H9 (cell line): Measurements from ENCODE around the gene GPRIN1. TPM values are rescaled to one million over a fixed set of nuclear protein-coding genes. Genes with fewer than 3 reads are reported as not detected.

Experiments
- DNase-seq: peaks from one replicate; pipeline ENCODE4 v3.0.0-alpha.2; 2017
- H2AFZ ChIP-seq: one replicate; pipeline ENCODE4 v1.6.1; 2013; ENCODE audit warnings: mild to moderate bottlenecking, low read length, control low read depth, moderate library complexity
- H2AK5ac ChIP-seq: 2 replicates; pipeline ENCODE4 v1.6.1; 2013; ENCODE audit warnings: low read length, control low read depth, mixed read lengths; ENCODE audit not compliant: insufficient read length
- H2BK120ac ChIP-seq: one replicate; pipeline ENCODE4 v1.6.1; 2013; ENCODE audit warnings: low read depth, mild to moderate bottlenecking, low read length, control low read depth, inconsistent platforms; ENCODE audit not compliant: poor library complexity, severe bottlenecking
- H2BK12ac ChIP-seq: 2 replicates; pipeline ENCODE4 v1.6.1; 2013; ENCODE audit warnings: low read length, control low read depth, mixed read lengths, low read depth; ENCODE audit not compliant: insufficient read length
- H2BK15ac ChIP-seq: 2 replicates; pipeline ENCODE4 v1.6.1; 2013; ENCODE audit warnings: low read depth, low read length, control low read depth
- H2BK20ac ChIP-seq: one replicate; pipeline ENCODE4 v1.6.1; 2013; ENCODE audit warnings: low read depth, mild to moderate bottlenecking, low read length, control low read depth, inconsistent platforms; ENCODE audit not compliant: poor library complexity, severe bottlenecking
- H2BK5ac ChIP-seq: 2 replicates; pipeline ENCODE4 v1.6.1; 2013; ENCODE audit warnings: low read length, control low read depth, mixed read lengths; ENCODE audit not compliant: insufficient read length
- H3K14ac ChIP-seq: 2 replicates; pipeline ENCODE4 v1.6.1; 2013; ENCODE audit warnings: low read length, control low read depth; ENCODE audit not compliant: insufficient read depth
- H3K18ac ChIP-seq: 2 replicates; pipeline ENCODE4 v1.6.1; 2013; ENCODE audit warnings: low read depth, mild to moderate bottlenecking, mixed read lengths, low read length, control low read depth; ENCODE audit not compliant: insufficient read length
- H3K23ac ChIP-seq: 2 replicates; pipeline ENCODE4 v1.6.1; 2013; ENCODE audit warnings: low read length, control low read depth, mixed read lengths, low read depth; ENCODE audit not compliant: insufficient read length
- H3K23me2 ChIP-seq: 2 replicates; pipeline ENCODE4 v1.6.1; 2013; ENCODE audit warnings: low read depth, mild to moderate bottlenecking, mixed read lengths, low read length, control low read depth; ENCODE audit not compliant: insufficient read length, poor library complexity, severe bottlenecking
- H3K27ac ChIP-seq: 2 replicates; pipeline ENCODE4 v1.5.1; 2013; ENCODE audit warnings: low read length, control low read depth, mixed read lengths, low read depth; ENCODE audit not compliant: insufficient read length
- H3K27me3 ChIP-seq: 2 replicates; pipeline ENCODE4 v1.6.1; 2013; ENCODE audit warnings: low read length, control low read depth, inconsistent platforms; ENCODE audit not compliant: insufficient read depth
- H3K4ac ChIP-seq: 2 replicates; pipeline ENCODE4 v1.6.1; 2013; ENCODE audit warnings: low read depth, mild to moderate bottlenecking, control low read depth, inconsistent platforms, low read length, moderate library complexity
- H3K4me1 ChIP-seq: 2 replicates; pipeline ENCODE4 v1.6.1; 2013; ENCODE audit warnings: low read length, control low read depth, inconsistent platforms; ENCODE audit not compliant: insufficient read depth
- H3K4me2 ChIP-seq: 2 replicates; pipeline ENCODE4 v1.6.1; 2013; ENCODE audit warnings: low read length, control low read depth, mixed read lengths; ENCODE audit not compliant: insufficient read length, insufficient read depth
- H3K56ac ChIP-seq: 2 replicates; pipeline ENCODE4 v1.6.1; 2013; ENCODE audit warnings: low read depth, mild to moderate bottlenecking, mixed read lengths, low read length, control low read depth; ENCODE audit not compliant: insufficient read length
- H3K79me1 ChIP-seq: 2 replicates; pipeline ENCODE4 v1.6.1; 2013; ENCODE audit warnings: low read depth, mild to moderate bottlenecking, moderate library complexity, low read length, control low read depth, inconsistent platforms; ENCODE audit not compliant: insufficient read depth, poor library complexity, severe bottlenecking
- H3K79me2 ChIP-seq: 2 replicates; pipeline ENCODE4 v1.6.1; 2013; ENCODE audit warnings: low read length, control low read depth, inconsistent platforms; ENCODE audit not compliant: insufficient read depth
- H3K9ac ChIP-seq: 2 replicates; pipeline ENCODE4 v1.6.1; 2013; ENCODE audit warnings: low read length, control low read depth, mixed read lengths; ENCODE audit not compliant: insufficient read length; ENCODE audit errors: extremely low read depth
- H3K9me3 ChIP-seq: one replicate; pipeline ENCODE4 v1.6.1; 2013; ENCODE audit warnings: low read depth, low read length, inconsistent platforms; ENCODE audit not compliant: control insufficient read depth
- H3T11ph ChIP-seq: one replicate; pipeline ENCODE4 v1.6.1; 2013; ENCODE audit warnings: mild to moderate bottlenecking, low read length, control low read depth, inconsistent platforms
- H4K20me1 ChIP-seq: one replicate; pipeline ENCODE4 v1.6.1; 2013; ENCODE audit not compliant: control insufficient read depth, insufficient read length, insufficient read depth
- H4K5ac ChIP-seq: 2 replicates; pipeline ENCODE4 v1.6.1; 2013; ENCODE audit warnings: low read depth, mild to moderate bottlenecking, mixed read lengths, low read length, control low read depth; ENCODE audit not compliant: insufficient read length
- H4K8ac ChIP-seq: replicated peaks from 2 replicates; pipeline ENCODE4 v1.6.1; 2013; ENCODE audit warnings: low read length, control low read depth, mixed read lengths, low read depth; ENCODE audit not compliant: insufficient read length
- H4K91ac ChIP-seq: 2 replicates; pipeline ENCODE4 v1.6.1; 2013; ENCODE audit warnings: low read depth, mild to moderate bottlenecking, moderate library complexity, mixed read lengths, low read length, control low read depth; ENCODE audit not compliant: insufficient read length
- H3K27ac Mint-ChIP-seq, 3 experiments: 2 replicates in 2 of 3; 3 replicates in 1 of 3; pipeline ENCODE4 v1.8.0; 2020 to 2021; ENCODE audit warnings: mixed read lengths in 3 of 3, mild to moderate bottlenecking in 1 of 3, moderate library complexity in 1 of 3
- H3K27me3 Mint-ChIP-seq: 2 replicates; pipeline ENCODE4 v1.8.0; 2021; ENCODE audit warnings: low read depth, mild to moderate bottlenecking, moderate library complexity, mixed read lengths
- H3K36me3 Mint-ChIP-seq, 3 experiments: 2 replicates in 2 of 3; 3 replicates in 1 of 3; pipeline ENCODE4 v1.8.0; 2020 to 2021; ENCODE audit warnings: low read depth in 3 of 3, mixed read lengths in 3 of 3; ENCODE audit not compliant: insufficient read depth in 1 of 3
- H3K4me1 Mint-ChIP-seq, 2 experiments: 2 replicates each; pipeline ENCODE4 v1.8.0; 2020; ENCODE audit warnings: mixed read lengths in 2 of 2
- H3K4me3 Mint-ChIP-seq, 2 experiments: 2 replicates in 1 of 2; 3 replicates in 1 of 2; pipeline ENCODE4 v1.8.0; 2020 to 2021; ENCODE audit warnings: mild to moderate bottlenecking in 2 of 2, mixed read lengths in 2 of 2, moderate library complexity in 1 of 2
- H3K9me3 Mint-ChIP-seq, 2 experiments: 2 replicates in 1 of 2; 3 replicates in 1 of 2; pipeline ENCODE4 v1.8.0; 2020; ENCODE audit warnings: mild to moderate bottlenecking in 2 of 2, mixed read lengths in 2 of 2, moderate library complexity in 1 of 2
- WGBS: extraction: QIAGEN DNeasy Blood & Tissue Kit; methylation state at CpG from one replicate; pipeline ENCODE4 v1.1.7; 2013; ENCODE audit warnings: missing lambda C conversion rate, low lambda C conversion rate, mixed read lengths; ENCODE audit not compliant: insufficient read length; ENCODE audit errors: extremely low coverage; 5-methylcytosine and 5-hydroxymethylcytosine counted together
- total RNA-seq: library from RNA; stranded (reverse); gene quantifications from 2 replicates; pipeline ENCODE4 v1.2.1, GENCODE V29; 2021
- TF ChIP-seq, protein P1 (sequence below): fragments of 200-600 bp; sonication (generic); conservative IDR thresholded peaks from 3 replicates; pipeline ENCODE4 v1.8.0; 2021; ENCODE audit warnings: antibody characterized with exemption, mild to moderate bottlenecking

The GPRIN1 gene
- total RNA-seq, 1 experiment from 2014 or later = 10.8 TPM

DNA sequence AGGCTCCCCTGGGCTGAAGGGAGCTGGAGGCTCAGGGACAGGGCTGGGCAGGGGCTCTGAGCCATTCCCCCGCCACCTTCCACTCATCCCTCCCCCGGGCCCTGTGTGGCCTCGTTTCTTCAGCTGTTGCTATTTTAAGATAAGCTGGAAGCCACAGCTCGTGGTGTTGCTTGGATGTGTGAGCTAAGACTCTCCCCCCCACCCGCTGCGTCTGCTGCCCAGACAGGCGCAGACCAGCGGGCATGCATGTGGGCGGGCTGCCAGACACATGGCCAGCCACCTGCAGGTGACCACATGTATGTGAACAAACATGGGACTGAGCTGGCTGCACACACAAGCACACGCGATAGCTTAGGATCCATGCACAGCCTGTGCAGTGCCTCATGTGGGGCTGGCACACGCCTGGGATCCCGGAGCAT lies 11.7 kb upstream of the GPRIN1 start:
- Mint-ChIP-seq H3K27me3 (peaks cover 80% of the 10 kb centered on the region), H3K27ac (no peak overlapping the region), H3K4me1 (peaks cover 6 to 34% of the 10 kb centered on the region in 2 experiments), H3K36me3 (no peaks in the 10 kb centered on the region; a peak in 1 of 7 replicates), H3K9me3 (no peaks in the 10 kb centered on the region), H3K4me3 (no peak overlapping the region)
- Histone ChIP-seq H3K18ac (no peak overlapping the region), H3K9me3 (no peaks in the 10 kb centered on the region), H2BK5ac (no peak overlapping the region), H2AK5ac (no peak overlapping the region), H3K27me3 (peaks cover 2% of the 10 kb centered on the region; the same call in 1 of the 2 replicates), H3K79me2 (no peaks in the 10 kb centered on the region), H2BK15ac (no peak overlapping the region), H4K8ac (no peak overlapping the region), H3K23me2 (peaks cover 6% of the 10 kb centered on the region), H2AFZ (no peak overlapping the region), H3K14ac (no peak overlapping the region), H3K79me1 (no peaks in the 10 kb centered on the region), H4K5ac (no peak overlapping the region), H2BK120ac (no peak overlapping the region), H4K91ac (no peak overlapping the region), H3K4me1 (no peaks in the 10 kb centered on the region), H4K20me1 (no peaks in the 10 kb centered on the region), H2BK12ac (no peak overlapping the region), H3T11ph (no peak overlapping the region), H2BK20ac (no peak overlapping the region), H3K23ac (no peak overlapping the region), H3K56ac (no peak overlapping the region), H3K4ac (no peak overlapping the region), H3K27ac (no peak overlapping the region), H3K4me2 (no peak overlapping the region), H3K9ac (no peak overlapping the region)
- no peak for DNase-seq
- TF ChIP-seq, protein P1, sequence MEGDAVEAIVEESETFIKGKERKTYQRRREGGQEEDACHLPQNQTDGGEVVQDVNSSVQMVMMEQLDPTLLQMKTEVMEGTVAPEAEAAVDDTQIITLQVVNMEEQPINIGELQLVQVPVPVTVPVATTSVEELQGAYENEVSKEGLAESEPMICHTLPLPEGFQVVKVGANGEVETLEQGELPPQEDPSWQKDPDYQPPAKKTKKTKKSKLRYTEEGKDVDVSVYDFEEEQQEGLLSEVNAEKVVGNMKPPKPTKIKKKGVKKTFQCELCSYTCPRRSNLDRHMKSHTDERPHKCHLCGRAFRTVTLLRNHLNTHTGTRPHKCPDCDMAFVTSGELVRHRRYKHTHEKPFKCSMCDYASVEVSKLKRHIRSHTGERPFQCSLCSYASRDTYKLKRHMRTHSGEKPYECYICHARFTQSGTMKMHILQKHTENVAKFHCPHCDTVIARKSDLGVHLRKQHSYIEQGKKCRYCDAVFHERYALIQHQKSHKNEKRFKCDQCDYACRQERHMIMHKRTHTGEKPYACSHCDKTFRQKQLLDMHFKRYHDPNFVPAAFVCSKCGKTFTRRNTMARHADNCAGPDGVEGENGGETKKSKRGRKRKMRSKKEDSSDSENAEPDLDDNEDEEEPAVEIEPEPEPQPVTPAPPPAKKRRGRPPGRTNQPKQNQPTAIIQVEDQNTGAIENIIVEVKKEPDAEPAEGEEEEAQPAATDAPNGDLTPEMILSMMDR = no peak
- WGBS = no CpG with 5 or more reads among the region's 13 CpGs
